K562 (cell line): Measurements from ENCODE around the gene FN3K. TPM values are rescaled to one million over a fixed set of nuclear protein-coding genes. Genes with fewer than 3 reads are reported as not detected.

Experiments used
- CHD2 ChIP-seq: IDR thresholded peaks from 2 replicates; pipeline ENCODE4 v1.6.1; 2011; ENCODE audit warnings: low read depth, low read length
- CHD7 ChIP-seq: fragments of 200-600 bp; sonication (generic); IDR thresholded peaks from one replicate; pipeline ENCODE4 v1.6.1; 2012; ENCODE audit warnings: mild to moderate bottlenecking, low read depth, low read length, inconsistent platforms
- FOXP1 ChIP-seq: sonication (generic); formaldehyde crosslinking; IDR thresholded peaks from 2 replicates; pipeline ENCODE4 v1.8.0; 2022; ENCODE audit warnings: mild to moderate bottlenecking, missing genetic modification reagents
- HES1 ChIP-seq: fragments of 450-650 bp; IDR thresholded peaks from 2 replicates; pipeline ENCODE4 v1.6.1; 2016; ENCODE audit warnings: low read depth, mild to moderate bottlenecking, moderate library complexity
- MBD1 ChIP-seq: fragments of 250-450 bp; sonication (Bioruptor Pico); IDR thresholded peaks from 2 replicates; pipeline ENCODE4 v1.8.0; 2022; ENCODE audit warnings: inconsistent platforms
- MITF ChIP-seq: IDR thresholded peaks from 2 replicates; pipeline ENCODE4 v1.6.1; 2014; ENCODE audit warnings: antibody characterized with exemption
- SRSF1 ChIP-seq: fragments of 200-400 bp; formaldehyde crosslinking; IDR thresholded peaks from 2 replicates; pipeline ENCODE4 v1.6.1; 2017; ENCODE audit warnings: mild to moderate bottlenecking, low read depth, low read length, moderate library complexity
- ZNF324 ChIP-seq: fragments of 250-450 bp; sonication (Bioruptor Pico); IDR thresholded peaks from 2 replicates; pipeline ENCODE4 v1.4.0; 2020; ENCODE audit warnings: mild to moderate bottlenecking
- polyA plus RNA-seq, 8 experiments: library from polyadenylated mRNA; depleted of rRNA in 4 of 8; stranded (reverse) in 5 of 8; unstranded in 3 of 8; fragments of >200 nt; fragmentation: Nextera tagmentation in 2 of 8; fragmentation: Illumina TruSeq in 1 of 8; extraction: Ambion mirVana in 2 of 8; extraction: Trizol in 1 of 8; gene quantifications; 2 replicates each; pipeline versions ENCODE4 v1.2.1 to v1.2.3, GENCODE V29; 2011 to 2014; ENCODE audit warnings: inconsistent platforms in 1 of 8, missing spikeins in 1 of 8
- total RNA-seq, 7 experiments: library from RNA; depleted of rRNA in 6 of 7; stranded (reverse); fragments of >200 nt in 6 of 7; fragmentation: Illumina TruSeq in 2 of 7; extraction: Trizol in 2 of 7; gene quantifications; 2 replicates each; pipeline versions ENCODE4 v1.2.1 to v1.2.3, GENCODE V29; 2011 to 2021; ENCODE audit warnings: low replicate concordance in 1 of 7

Gene FN3K
- total and polyA plus RNA-seq, 9 of the 15 experiments (the other 6 are each of a cell fraction or from before 2014, with no cell fraction given) = 0.08 to 22.7 (median 3.8) TPM

- TF ChIP-seq CHD7 = no peak
- no peak for TF ChIP-seq HES1
- no peak for TF ChIP-seq ZNF324
- TF ChIP-seq CHD2 = no peak
- no peak for TF ChIP-seq MITF
- 0 out of 2 replicates have a peak, but pooled peaks have one; percentile 36 for TF ChIP-seq FOXP1 (CRISPR knock-in tag)
- no peak for TF ChIP-seq SRSF1
- TF ChIP-seq MBD1 (CRISPR knock-in tag) = peak; percentile 92
Measured at GRCh38 chr17:82734987-82735866, at the start of gene FN3K (continued).
